ENCODE measurements around the gene EIF4B. TPM values are rescaled to one million over a fixed set of nuclear protein-coding genes. Genes with fewer than 3 reads are reported as not detected.

EIF4B gene
- total and polyA plus RNA-seq, 9 of the 15 experiments (the other 6 are each of a cell fraction or from before 2014, with no cell fraction given), result 138 to 669 (median 552) TPM

- Histone ChIP-seq H3K9ac (ENCODE audit: insufficient read depth in 1 of 2, low read depth in 2 of 2, low read length in 2 of 2) (peak overlapping the region in 1 of 2 experiments; percentile 2; a peak in 1 of 4 replicates), H2AFZ (ENCODE audit: low read depth, low read length) (no peak overlapping the region), H4K20me1 (replicated peaks; ENCODE audit: control insufficient read depth, insufficient read depth, low read length) (no peaks in the 10 kb centered on the region), H3K4me1 (replicated peaks in 1 of 2; ENCODE audit: control insufficient read depth in 2 of 2, insufficient read depth in 2 of 2, low read length in 2 of 2) (peaks cover 25 to 29% of the 10 kb centered on the region in 2 experiments), H3K27ac (ENCODE audit: extremely low read depth, low read depth, low read length) (no peak overlapping the region), H3K9me3 (replicated peaks; ENCODE audit: control insufficient read depth, insufficient read depth, low read depth, low read length) (no peaks in the 10 kb centered on the region), H3K36me3 (ENCODE audit: control insufficient read depth, insufficient read depth, low read length) (peaks cover 20% of the 10 kb centered on the region; the same call in 2 of the 3 replicates), H3K4me3 (no peak overlapping the region), H3K4me2 (ENCODE audit: insufficient read depth, low read length) (no peak overlapping the region), H3K27me3 (ENCODE audit: control insufficient read depth in 2 of 2, insufficient read depth in 2 of 2, low read length in 2 of 2) (no peaks in the 10 kb centered on the region; a peak in 1 of 5 replicates), H3K9me1 (ENCODE audit: control insufficient read depth, insufficient read depth, low read length) (no peaks in the 10 kb centered on the region), H3K79me2 (ENCODE audit: control insufficient read depth, insufficient read depth, low read length) (no peaks in the 10 kb centered on the region)
- 60% methylated on average over 12 of the region's 12 CpGs for WGBS (ENCODE audit: insufficient coverage, low coverage, missing lambda C conversion rate)
- TF ChIP-seq ZNF282 (CRISPR knock-in tag; IDR thresholded peaks at IDR 0.05) (no peak), E2F4 (CRISPR knock-in tag; IDR thresholded peaks at IDR 0.05; ENCODE audit: low read depth) (no peak), PHB2 (IDR thresholded peaks at IDR 0.05; ENCODE audit: low read depth) (no peak), MTA2 (IDR thresholded peaks at IDR 0.05; ENCODE audit: low read depth) (no peak), CLOCK (CRISPR knock-in tag; IDR thresholded peaks at IDR 0.05; ENCODE audit: borderline replicate concordance) (no peak), CBFA2T2 (conservative IDR thresholded peaks at IDR 0.05) (no peak), HDAC6 (IDR thresholded peaks at IDR 0.05; ENCODE audit: low read depth, low read length) (no peak), LEF1 (IDR thresholded peaks at IDR 0.05) (no peak), RBM25 (IDR thresholded peaks at IDR 0.05; ENCODE audit: low read depth, low read length, severe bottlenecking) (no peak), CBFA2T3 (IDR thresholded peaks at IDR 0.05) (no peak), MCM5 (IDR thresholded peaks at IDR 0.05; ENCODE audit: low read depth) (no peak), BRCA1 (IDR thresholded peaks at IDR 0.05) (no peak), BRCA1 (CRISPR knock-in tag; IDR thresholded peaks at IDR 0.05) (no peak)
- in situ Hi-C loops (cut with MboI), result loop anchor here (5.0 to 10.0 kb wide), 3 partner anchors 32 to 217 kb away; partner anchors contain the start of genes ITGB7 and SOAT2
- no TSS peak for BruUV-seq (replicated peaks)
- ChIA-PET CTCF (ENCODE audit: low intra/inter-chr PET ratio) (no interaction called here), POLR2A (interaction anchor here (0.9 to 1.5 kb wide), 3 partner anchors 33 to 191 kb away, joined by 3 to 6 read pairs (median 4); partner anchors contain the start of gene SOAT2)
- DNase-seq (ENCODE audit: extremely low read depth in 1 of 4, low spot score in 3 of 4) (no peak), ATAC-seq (no peak), FAIRE-seq (no peak)
- intact Hi-C loops (cut with micrococcal nuclease), result loop anchor here (10.0 kb wide), 1 partner anchor 435 kb away; the partner anchor contains the start of genes NPFF and TARBP2
Observed at GRCh38 chr12:53069621-53070410, 63.6 kb downstream of the EIF4B start.
